ENCODE results near the gene NSMCE1.

The NSMCE1 gene

DNA sequence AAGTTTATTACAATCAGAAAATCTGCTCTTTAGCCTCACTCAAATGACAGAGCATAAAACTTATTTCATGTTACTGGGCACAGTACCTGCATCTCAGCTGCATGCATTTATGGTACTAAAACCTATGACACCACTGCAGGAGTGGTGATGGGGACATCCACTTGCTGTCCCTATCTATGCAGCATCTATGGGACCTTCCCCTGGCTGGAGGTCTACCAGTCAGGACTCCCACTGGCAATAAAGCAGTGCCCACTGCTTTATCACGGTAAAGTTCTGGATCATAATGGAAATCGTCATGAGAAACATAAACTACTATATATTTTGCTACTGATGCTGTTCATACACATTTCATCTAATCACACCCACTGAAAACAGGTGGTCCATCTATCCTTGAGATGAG, 26.2 kb downstream of the NSMCE1 start:
- DNase-seq: no peak

DNA sequence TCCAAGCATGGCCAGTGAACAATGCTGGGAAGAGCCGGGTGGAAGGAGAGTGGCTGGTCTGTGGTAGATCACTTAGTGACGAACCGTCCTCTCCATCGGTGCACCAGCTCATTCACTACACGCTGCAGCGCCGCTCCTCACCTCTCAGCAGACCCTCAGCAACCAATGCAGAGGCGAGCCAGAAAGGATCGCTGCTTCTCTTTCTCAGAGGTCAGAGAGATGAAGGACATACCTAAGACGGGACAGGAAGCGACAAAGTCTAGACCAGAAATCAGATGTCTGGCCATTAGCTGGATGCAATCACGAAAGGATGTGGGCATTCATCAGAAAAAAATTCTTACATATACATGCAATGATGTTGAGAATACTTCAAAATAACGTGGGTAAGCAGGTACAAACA, 26.9 kb downstream of the NSMCE1 start:
- no peak for DNase-seq

DNA sequence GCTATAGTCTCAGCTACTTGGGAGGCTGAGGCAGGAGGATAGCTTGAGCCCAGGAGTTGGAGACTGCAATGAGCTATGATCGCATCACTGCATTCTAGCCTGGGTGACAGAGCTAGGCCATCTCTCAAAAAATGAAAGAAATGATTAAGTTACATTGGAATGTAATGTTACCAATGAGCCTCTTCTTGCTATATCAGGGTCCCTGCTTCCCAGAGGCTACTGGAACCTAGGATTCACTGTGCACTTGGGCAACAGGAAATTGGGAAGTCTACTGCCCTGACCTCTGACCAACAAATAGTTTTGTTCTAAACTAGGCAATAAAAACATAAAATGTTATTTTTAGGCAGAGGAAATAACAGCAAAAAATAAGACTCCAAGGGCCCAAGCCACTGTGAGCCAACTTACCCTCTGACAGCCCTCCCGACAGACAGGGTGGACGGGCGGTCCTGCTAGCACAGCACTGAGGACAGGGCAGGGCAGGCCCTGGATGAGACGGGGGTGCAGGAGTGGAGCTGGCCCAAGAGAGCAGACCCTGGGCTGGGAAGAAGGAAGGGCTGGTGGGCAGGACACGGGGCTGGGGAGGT, 27.5 kb downstream of the NSMCE1 start:
- DNase-seq: no peak

DNA sequence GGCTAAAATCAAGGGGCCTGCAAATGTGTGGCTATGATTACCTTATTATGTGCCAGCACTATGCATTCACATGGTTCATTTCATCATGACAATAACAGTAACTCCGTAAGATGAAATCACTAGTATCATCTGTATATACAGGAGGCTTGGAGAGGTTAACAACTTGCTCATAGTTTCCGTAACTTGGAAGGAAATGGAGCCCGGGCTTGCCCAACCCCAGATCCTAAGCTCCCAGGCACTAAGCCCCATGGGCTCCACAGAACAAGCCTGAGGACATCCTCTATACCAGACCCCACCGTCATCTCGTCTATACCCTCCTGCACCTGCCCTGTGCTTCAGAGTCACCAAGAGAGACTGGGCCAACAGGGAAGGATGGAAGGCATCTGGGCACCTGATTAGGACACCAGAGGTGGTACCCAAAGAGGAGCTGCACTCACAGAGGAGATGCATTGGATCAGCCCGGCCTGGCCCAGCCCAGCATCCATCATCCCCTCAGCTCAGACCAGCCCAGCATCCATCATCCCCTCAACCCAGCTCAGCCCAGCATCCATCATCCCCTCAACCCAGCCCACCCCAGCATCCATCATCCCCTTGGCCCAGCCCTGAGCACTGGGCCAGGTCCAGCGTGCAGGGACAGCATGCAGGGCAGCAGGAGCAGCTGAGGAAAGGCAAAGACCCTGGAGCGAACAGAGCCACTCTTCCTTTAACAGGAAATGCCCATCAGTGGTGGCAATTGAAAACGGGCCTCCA, 28.5 kb downstream of the NSMCE1 start:
- DNase-seq: peak; percentile 29

DNA sequence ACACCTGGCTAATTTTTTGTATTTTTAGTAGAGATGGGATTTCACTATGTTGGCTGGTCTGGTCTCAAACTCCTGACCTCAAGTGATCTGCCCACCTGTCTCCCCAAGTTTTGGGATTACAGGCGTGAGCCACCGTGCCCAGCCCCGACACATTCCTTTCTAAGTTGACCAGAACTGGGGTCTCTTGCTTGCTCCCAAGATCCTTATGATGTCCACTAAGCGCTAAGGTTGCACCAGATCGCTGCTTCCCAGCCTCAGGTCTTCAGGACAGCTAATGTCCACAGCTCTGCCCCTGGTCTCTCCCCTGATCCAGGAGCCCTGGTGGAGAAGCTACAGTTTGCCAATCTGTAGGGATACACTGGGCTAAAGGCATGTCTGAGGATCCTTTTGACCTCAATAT, 29.5 kb downstream of the NSMCE1 start:
- no peak for DNase-seq

DNA sequence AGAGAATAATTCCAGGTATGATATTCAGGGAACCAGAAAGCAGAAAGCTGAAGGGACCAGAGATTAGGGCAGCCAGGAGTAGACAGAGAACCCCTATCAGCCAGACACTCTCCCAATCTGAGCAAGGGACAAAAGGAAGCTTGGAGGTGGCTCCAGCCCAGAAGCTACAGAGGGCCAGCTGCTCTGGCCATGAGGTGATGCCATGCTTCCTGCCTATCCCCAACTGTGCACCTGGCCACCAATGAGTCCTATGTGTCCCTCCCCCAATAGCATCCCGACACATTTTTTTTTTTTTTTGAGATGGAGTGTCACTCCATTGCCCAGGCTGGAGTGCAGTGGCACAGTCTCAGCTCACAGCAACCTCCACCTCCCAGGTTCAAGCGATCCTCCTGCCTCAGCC, 30.0 kb downstream of the NSMCE1 start:
- DNase-seq: peak; percentile 19

DNA sequence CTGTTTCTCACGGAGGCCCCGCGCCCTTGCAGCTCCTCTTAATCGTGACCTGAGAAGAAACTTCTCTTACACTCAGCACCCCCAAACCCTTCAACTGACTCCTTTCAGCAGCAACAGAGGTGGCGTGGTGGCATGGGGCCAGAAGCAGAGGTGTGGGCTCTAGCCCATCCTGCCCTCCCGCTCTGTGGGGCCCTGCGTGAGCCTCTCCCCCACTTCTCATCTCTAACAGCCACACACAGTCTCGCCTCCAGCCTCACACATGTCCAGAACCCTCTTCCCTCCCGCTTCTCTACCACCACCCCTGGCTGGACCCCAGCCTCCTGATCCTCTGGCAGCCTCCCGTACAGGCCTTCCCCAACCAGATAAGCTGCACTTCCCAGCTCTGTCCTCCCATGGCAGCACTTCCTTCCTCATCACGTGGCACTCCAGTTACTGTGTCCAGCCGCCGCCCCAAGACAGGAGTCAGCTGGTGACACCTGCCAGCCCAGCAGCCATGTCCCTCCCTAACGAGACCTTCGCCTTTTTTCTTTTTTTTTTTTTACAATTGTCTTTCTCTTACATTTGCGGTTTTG, 30.5 kb downstream of the NSMCE1 start:
- DNase-seq: peak; percentile 42

DNA sequence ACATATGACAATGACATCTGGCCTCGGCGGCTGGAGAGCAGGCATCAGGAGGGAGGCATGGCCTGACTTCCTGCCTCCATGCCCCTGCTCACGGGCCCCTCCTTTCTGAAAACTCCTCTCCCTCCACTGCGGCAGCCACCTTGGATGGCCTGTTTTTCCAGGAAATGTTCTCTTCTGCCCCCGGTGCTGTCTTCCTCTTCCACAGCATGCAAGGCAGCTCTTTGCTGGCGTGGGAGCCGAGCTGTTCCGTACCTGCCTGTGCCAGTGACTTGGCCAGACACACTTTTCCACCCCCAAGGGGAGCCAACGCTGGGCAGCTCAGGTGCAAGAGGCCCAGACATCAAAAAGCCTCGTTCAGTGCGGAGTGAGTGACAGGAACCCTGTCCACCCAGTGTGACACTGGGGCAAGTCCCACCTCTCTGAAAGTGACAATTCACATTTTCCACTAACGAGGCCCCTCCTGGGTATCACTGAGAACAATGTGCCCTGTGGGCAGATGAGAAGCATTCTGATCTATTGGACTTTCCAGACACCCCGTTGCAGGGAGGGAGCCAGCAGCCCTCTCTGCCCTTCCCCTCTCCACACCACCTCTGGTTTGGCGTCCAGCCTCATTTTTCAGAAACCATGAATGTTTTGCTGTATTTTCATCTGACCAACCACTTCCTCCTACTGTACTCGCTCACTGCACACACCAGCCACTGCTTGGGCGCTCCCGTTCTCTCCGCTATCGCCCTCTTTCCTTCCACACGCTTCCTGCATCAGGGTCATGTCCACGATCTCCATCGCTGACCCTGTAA, 31.2 kb downstream of the NSMCE1 start:
- peak; percentile 63 for DNase-seq

DNA sequence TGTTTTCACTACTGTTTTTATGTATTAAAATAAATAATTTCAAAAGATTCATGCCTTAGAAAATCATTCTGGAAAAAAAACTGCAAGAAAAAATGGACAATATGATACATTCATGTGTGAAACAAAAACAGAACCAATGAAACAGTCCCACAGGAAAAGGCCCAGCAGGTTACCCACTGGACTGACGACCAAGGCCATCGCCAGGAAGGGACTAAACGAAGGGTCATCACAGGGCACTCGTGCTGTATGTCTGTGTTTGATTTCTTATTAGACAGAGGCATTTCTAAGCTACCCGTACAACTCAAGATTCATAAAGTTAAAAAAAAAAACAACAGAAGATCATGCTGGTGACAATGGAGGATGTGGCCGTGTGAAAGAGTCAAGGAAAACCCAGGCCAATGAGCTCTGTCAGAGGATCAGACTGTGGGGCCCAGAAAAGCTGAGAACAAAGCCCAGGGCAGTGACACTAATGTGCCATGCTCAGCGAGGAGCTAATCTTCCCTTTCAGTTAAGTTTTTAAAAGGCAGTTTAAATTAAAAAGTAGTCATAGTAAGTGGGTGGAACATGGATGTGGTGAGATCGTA, 31.8 kb downstream of the NSMCE1 start:
- no peak for DNase-seq

DNA sequence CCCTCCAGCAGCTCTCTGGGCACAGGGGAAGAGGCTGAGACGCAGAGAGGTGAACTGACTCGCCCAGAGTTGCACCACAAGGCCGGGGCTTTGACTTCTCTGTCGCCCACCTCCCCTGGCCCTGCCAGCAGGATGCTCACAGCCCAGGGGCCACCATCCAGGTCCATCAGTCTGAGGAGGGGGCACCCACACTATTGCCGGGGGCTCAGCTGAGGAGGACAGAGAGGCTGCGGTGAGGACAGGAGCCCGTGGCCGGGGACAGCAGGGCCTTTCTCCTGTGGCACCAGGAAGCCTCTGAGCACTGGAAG, 32.7 kb downstream of the NSMCE1 start:
- no peak for DNase-seq

DNA sequence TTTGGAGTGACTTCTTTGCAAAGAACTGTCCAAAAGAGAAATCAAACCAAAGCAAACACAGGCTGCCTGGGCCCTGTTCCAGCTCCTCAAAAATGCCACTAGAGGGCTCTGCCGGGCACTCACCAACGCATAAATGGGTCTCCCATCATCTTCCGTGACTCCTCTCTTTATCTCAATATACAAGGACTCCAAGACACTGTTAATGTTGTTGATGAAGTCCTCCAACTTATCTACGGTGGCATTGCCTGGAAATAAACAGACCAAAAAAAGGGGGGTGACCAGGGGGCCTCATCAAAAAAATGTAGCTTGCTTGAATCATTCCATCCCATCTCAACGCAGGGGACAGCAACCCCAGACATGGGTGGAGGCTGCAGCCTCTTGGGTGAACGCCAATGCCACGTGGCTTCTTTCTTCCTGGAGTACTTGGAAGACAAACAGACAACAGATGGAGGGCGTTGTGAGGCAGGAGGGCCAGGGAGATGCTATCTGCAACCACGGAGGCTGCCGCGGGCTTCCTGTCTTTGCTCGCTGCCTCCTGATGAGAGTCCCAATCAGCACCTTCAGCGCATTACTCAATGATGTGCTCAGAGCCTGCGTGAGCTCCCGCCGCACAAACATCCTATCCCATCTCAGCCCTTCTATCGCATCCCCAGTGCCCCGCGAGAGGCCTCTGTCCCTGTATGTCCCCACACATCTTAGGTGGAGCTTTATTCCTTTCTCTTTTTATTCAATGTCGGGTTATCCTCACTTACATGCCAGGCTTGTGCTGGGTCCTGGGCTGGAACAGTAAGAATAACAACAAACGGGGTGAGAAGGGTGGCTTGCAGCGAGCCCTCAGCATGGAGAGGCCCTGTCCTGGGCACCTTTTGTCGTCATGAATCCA, 33.3 kb downstream of the NSMCE1 start:
- DNase-seq: peak; percentile 68

DNA sequence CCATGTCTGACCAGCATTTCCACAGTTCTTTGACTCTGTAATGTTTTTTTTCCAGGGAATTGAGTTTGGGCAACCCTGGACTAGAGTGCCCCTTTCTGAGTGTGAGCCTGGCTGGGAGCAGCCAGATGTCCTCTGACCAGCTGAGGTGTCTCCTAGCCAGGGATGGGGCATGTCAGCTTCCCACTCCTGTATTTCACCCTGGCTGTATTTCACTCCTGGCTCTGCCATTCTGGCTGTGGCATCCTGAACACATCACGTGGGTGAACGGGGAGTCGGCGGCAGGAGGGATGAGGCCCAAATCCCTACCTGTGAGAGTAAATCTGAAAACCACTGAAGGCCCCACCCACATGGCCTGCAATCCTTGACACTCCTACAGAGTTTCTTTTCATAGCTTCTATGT, 34.0 kb downstream of the NSMCE1 start:
- DNase-seq: no peak

DNA sequence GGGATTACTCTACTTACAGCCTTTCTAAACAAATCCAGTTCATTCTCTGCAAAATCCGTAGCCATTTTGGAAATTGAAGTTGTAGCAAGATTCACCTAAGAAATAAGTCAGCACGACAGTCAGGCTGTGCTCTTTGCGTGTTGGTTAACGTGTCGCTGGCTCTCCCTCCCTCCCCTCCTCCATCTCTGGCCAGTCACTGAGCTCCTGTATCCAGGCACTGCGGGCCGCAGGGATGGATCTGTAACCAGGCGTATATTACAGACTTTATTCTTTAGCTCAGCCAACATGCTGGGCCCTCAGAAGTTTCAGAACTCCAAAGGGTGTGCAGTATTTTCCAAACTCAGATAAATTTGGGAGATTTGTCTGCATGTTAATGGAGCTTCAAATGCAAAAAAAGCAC, 34.4 kb downstream of the NSMCE1 start:
- no peak for DNase-seq

DNA sequence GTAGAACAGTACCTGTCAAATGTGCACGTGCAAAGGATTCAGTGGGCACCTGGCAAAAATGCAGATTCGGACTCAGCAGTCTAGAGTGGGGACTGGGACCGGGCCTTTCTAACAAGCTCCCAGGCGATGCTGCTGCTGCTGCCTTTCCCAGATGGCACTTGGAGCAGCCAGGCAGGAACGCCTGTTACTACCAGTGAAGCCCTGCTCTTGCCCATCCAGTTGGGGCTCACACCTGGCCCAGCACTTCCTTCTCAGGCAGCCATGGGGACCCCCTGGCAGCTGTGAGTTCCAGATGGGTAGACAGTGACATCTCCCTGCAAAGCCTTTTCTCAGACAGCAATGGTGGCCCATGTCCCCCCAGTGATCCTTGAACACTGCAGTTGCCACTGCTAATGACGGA, 34.8 kb downstream of the NSMCE1 start:
- DNase-seq: no peak

DNA sequence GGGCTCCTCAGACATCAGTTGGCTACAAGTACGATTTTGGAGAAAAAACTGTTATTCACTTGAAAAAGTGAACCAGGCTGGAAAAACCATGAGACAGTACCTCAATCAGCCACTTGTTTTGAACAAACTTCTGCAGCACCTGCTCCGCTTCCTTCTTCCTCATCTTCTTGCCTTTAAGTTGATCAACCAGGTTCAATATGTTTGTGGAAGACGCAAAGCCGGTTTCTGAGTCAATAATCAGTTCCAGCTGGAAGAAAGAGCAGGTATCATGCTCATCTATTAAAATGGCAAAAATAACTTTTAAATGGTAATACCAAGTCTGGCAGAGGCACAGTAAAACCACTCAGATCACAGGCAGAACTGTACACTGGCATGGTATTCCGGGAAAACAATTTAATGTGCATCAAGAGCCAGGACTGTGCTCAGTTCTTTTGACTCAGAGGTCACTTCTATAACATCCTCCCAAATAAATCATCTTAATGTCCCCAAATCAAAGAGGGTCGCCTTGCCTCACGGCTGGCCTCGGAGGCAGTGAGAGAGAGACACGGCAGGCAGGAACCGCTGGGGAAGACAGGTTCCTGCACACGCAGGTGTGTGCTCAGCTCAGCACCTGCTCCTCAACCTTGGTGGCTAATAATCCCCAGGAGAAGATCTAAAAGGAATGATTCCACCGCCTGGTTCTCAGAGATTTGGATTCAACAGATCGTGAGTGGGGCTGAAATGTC, 35.5 kb downstream of the NSMCE1 start:
- no peak for DNase-seq

DNA sequence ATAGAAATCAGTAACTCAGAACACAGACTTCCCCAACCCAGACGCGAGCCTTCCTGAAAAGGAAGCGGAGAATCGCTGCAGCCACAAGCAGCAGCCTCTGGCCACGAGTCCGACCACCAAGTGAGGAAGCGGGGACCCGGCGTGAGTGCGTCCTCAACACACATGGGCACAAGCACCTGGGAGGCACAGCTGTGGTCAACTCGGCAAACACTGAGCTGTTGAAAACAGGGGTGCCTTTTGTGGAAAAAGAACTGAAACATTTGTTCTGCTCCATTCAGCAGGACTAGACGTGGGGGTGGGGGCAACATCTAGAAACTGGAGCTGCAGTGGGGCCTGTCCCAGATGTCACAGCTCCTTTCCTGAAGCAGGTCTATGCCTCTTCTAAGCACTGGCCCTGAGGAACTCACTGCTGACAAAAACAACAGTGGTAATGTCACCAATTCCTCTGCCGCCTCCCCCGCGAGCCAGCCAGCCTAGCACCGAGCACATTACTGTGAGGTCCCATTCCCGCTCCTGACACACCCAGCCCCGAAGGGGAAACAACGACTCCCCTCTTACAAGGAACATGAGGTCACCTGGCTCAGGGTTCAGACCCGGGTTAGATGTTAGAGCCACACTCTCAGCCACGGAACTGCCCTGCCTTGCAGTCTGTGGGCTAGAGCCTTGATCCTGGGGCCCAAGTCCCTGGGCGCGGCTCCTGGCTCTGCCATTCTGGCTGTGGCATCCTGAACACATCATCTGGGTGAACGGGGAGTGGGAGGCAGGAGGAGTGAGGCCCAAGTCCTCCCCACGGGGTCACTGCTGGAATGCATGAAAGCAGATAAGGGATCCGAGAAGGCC, 36.3 kb downstream of the NSMCE1 start:
- DNase-seq: no peak

DNA sequence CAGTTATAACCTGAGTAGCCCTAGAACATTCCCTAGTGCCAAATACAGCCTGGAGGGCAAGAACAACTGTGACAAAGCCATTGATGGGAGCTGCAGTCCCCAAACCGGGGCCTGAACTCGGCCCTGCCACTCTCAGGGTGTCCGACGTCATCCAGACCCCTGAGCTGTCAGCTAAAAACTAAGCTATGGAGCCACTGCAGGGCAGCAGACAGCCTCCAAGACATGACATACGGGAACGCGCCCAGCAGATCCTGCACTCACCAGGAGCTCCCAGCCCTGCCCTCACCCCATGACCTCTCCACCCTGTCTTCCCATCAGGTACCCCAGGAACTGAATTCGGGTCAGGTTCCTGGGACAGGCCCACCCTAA, 36.9 kb downstream of the NSMCE1 start:
- DNase-seq: no peak

DNA sequence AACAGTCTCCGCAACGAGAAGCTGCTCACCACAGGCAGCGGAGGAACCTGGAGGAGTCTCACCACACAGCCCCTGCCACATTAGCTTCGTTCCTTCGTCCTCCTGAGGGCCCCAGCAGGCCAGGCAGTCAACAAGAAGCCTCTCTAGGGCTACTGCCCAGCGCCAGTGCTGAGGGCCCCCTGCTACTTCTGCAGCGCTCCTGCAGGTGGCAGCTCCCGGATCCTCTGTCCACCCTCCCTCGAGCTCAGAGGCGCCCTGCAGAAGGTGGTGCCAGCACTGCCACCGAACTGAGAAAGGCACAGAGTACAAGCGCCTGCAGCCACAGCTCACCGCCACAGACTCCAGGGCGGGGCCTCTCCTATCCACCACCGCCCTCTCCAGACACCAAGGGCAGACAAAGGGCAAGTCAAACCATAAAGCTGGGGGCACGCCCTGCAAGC, 38.0 kb downstream of the NSMCE1 start:
- DNase-seq: no peak

DNA sequence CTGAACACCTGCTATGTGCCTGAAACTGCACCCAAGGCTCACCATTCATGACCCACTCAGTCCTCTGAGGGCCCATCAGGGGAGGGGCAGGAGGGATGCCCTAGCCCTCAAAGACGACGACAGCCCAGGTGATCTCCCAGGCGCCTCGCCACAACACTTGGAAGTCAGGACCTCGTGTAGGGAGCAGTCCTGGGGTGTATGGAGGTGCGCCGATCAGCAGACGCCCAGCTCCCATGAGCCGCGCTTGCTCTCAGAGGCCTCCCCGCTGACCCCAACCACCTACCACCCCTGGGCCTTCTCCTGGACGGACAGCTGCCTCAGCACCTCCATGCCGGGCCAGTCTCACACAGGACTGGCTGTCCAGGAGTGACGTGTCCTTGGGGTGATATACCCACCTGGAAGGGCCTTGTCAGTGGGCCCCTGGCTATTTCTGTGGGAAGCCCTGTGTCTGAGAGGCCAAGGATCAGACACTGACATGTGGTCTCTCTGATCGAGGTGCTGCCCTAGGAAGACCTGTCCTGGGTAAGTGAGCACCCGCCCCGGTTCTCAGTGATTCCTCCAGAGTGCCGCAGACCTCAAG, 38.6 kb downstream of the NSMCE1 start:
- no peak for DNase-seq
